ENCODE results near the gene PLCG1.

The PLCG1 gene

GRCh38 chr20:41219824-41220223, 82.5 kb downstream of the PLCG1 start:
- DNase-seq: no peak

DNA sequence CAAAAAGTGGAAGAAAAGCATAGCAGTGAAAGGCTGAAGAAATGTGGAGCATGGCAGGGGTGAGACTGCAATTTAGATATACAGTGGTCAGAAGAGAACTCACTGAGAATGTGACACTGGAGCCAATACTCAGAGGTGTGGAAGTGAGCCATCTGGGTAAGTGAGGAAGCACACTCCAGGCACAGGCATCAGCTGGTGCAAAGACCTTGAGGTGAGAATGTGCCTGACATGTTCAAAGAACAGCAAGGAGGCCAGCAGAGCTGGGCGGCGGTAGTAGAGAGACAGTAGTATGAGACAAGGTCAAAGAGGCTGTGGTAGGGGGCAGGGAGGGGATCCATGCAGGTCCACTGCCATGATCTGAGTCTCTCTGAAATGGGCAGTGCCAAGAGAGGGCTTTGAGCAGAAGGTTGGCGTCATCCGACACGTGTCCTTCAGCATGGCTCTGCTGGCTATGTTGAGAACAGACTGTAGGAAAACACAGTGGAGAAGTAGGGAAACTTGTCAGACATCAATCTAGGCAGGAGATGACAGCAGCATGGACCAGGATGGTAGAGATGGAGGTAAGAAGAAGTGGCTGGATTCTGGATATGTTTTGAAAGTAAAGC, 84.4 kb downstream of the PLCG1 start:
- no peak for DNase-seq

DNA sequence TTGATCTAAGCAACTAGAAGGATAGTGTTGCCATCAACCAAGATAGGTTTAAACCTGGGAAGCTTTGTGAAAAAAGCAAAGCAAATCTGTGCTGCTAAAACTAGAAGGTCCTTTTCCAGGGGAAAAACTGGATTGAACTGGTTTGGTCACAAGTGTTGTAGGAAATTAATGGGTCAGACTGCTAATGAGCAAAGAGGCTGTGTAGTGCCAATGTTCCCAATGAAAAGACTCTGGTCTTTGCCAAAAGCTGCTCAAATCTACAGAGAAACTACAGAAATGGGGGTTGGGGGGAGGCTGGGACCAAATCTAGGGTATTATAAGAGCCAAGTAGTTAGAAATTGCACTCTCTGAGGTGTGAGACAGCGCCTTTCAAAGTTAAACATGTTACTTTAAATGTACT, 85.0 kb downstream of the PLCG1 start:
- DNase-seq: no peak

- DNase-seq: no peak
Observed at GRCh38 chr20:41222703-41223102, 85.4 kb downstream of the PLCG1 start.

- DNase-seq: no peak
Observed at GRCh38 chr20:41223112-41223511, 85.8 kb downstream of the PLCG1 start.

GRCh38 chr20:41224281-41224680, 86.9 kb downstream of the PLCG1 start:
- no peak for DNase-seq

GRCh38 chr20:41225091-41225490, 87.7 kb downstream of the PLCG1 start:
- no peak for DNase-seq

- no peak for DNase-seq
Observed at GRCh38 chr20:41226426-41226825, 89.1 kb downstream of the PLCG1 start.
